ENCODE results near the gene ABR. TPM values are rescaled to one million over a fixed set of nuclear protein-coding genes. Genes with fewer than 3 reads are reported as not detected.

ABR gene
- total RNA-seq, 1 donor from 2014 or later = 138 TPM

- intact Hi-C loops (cut with micrococcal nuclease) = no loop called here
Observed at GRCh38 chr17:1150863-1151600, 28.7 kb downstream of the ABR start.

GRCh38 chr17:1149869-1150268 lies 29.9 kb downstream of the ABR start:
- intact Hi-C loops (cut with micrococcal nuclease) = no loop called here

GRCh38 chr17:1147664-1148063 lies 32.1 kb downstream of the ABR start:
- intact Hi-C loops (cut with micrococcal nuclease) = no loop called here

- intact Hi-C loops (cut with micrococcal nuclease) = no loop called here
Observed at GRCh38 chr17:1146561-1147265, 33.1 kb downstream of the ABR start.

- intact Hi-C loops (cut with micrococcal nuclease) = no loop called here
Observed at GRCh38 chr17:1145311-1145986, 34.3 kb downstream of the ABR start.

GRCh38 chr17:1144162-1144561 lies 35.6 kb downstream of the ABR start:
- intact Hi-C loops (cut with micrococcal nuclease) = no loop called here

- intact Hi-C loops (cut with micrococcal nuclease) = no loop called here
Observed at GRCh38 chr17:1143573-1143972, 36.2 kb downstream of the ABR start.

GRCh38 chr17:1142561-1142971 lies 37.2 kb downstream of the ABR start:
- intact Hi-C loops (cut with micrococcal nuclease) = no loop called here

GRCh38 chr17:1137465-1137894 lies 42.3 kb downstream of the ABR start:
- intact Hi-C loops (cut with micrococcal nuclease) = no loop called here

- intact Hi-C loops (cut with micrococcal nuclease) = no loop called here
Observed at GRCh38 chr17:1136748-1137147, 43.0 kb downstream of the ABR start.

- intact Hi-C loops (cut with micrococcal nuclease) = no loop called here
Observed at GRCh38 chr17:1134634-1135324, 45.0 kb downstream of the ABR start.

GRCh38 chr17:1130191-1130590 lies 49.6 kb downstream of the ABR start:
- intact Hi-C loops (cut with micrococcal nuclease) = no loop called here

- intact Hi-C loops (cut with micrococcal nuclease) = loop anchor here (10.0 kb wide), 1 partner anchor 126 kb away; no protein-coding TSS in a partner anchor
Observed at GRCh38 chr17:1128463-1128862, 51.3 kb downstream of the ABR start.

GRCh38 chr17:1126801-1127550 lies 52.8 kb downstream of the ABR start:
- intact Hi-C loops (cut with micrococcal nuclease) = loop anchor here (10.0 kb wide), 1 partner anchor 128 kb away; no protein-coding TSS in a partner anchor

- intact Hi-C loops (cut with micrococcal nuclease) = loop anchor here (10.0 kb wide), 1 partner anchor 128 kb away; no protein-coding TSS in a partner anchor
Observed at GRCh38 chr17:1126250-1126797, 53.5 kb downstream of the ABR start.

- intact Hi-C loops (cut with micrococcal nuclease) = loop anchor here (10.0 kb wide), 1 partner anchor 129 kb away; no protein-coding TSS in a partner anchor
Observed at GRCh38 chr17:1125788-1126145, 54.0 kb downstream of the ABR start.

- intact Hi-C loops (cut with micrococcal nuclease) = loop anchor here (10.0 kb wide), 1 partner anchor 130 kb away; no protein-coding TSS in a partner anchor
Observed at GRCh38 chr17:1124896-1125787, 54.6 kb downstream of the ABR start.

- intact Hi-C loops (cut with micrococcal nuclease) = loop anchor here (1.0 to 10.0 kb wide), 3 partner anchors 63 to 209 kb away; no protein-coding TSS in a partner anchor
Observed at GRCh38 chr17:1123921-1124715, 55.7 kb downstream of the ABR start.
